Panc1 (cell line): ENCODE measurements around the gene ITPRIP. TPM values are rescaled to one million over a fixed set of nuclear protein-coding genes. Genes with fewer than 3 reads are reported as not detected.

ENCODE experiments used
- ATAC-seq: fragments of 200-7000 bp; cut with Tn5 transposase; 2 replicates; pipeline ENCODE4 v1.9.1; 2020; ENCODE audit warnings: mild to moderate bottlenecking, moderate library complexity
- BruUV-seq: library from RNA; stranded (reverse); fragments of 400-500 nt; replicated peaks from 2 replicates; lab custom pipeline; 2021; lab: Mats Ljungman, UMichigan
- CTCF ChIA-PET: fragments of 300-600 bp; sonication (Branson Sonifier 250); formaldehyde crosslinking; loops from one replicate; lab custom pipeline; 2022; ENCODE audit warnings: antibody characterized with exemption; lab: Charles Lee
- POLR2A ChIA-PET: fragments of 300-600 bp; sonication (Branson Sonifier 250); formaldehyde crosslinking; loops from one replicate; lab custom pipeline; 2022; ENCODE audit warnings: antibody characterized with exemption; lab: Charles Lee
- DNase-seq: peaks from one replicate; pipeline ENCODE4 v3.0.0-alpha.2; 2010; ENCODE audit warnings: low read depth, low spot score
- H3K27ac ChIP-seq: 2 replicates; pipeline ENCODE4 v1.5.1; 2011; ENCODE audit warnings: mild to moderate bottlenecking, low read length, inconsistent platforms
- H3K27me3 ChIP-seq: fragments of 200-500 bp; sonication (Bioruptor generic); 2 replicates; pipeline ENCODE4 v1.6.0; 2014; ENCODE audit warnings: low read length, inconsistent platforms; ENCODE audit not compliant: control insufficient read depth, insufficient read depth
- H3K36me3 ChIP-seq: fragments of 200-500 bp; sonication (Bioruptor generic); 2 replicates; pipeline ENCODE4 v1.5.1; 2014; ENCODE audit warnings: inconsistent platforms, mild to moderate bottlenecking, low read length, moderate library complexity; ENCODE audit not compliant: control insufficient read depth, insufficient read depth
- H3K4me1 ChIP-seq: 2 replicates; pipeline ENCODE4 v1.5.1; 2011; ENCODE audit warnings: inconsistent platforms, mild to moderate bottlenecking, low read length, moderate library complexity; ENCODE audit not compliant: control insufficient read depth, insufficient read depth
- H3K4me3 ChIP-seq, 2 experiments: 2 replicates each; pipeline ENCODE4 v1.5.1; 2011 to 2012; ENCODE audit warnings: low read depth in 2 of 2, low read length in 2 of 2, mild to moderate bottlenecking in 2 of 2, inconsistent platforms in 1 of 2, moderate library complexity in 1 of 2
- H3K9me3 ChIP-seq: fragments of 200-500 bp; sonication (Bioruptor generic); 2 replicates; pipeline ENCODE4 v1.5.1; 2014; ENCODE audit warnings: low read depth, mild to moderate bottlenecking, inconsistent platforms, low read length, moderate library complexity; ENCODE audit not compliant: control insufficient read depth, insufficient read depth
- POLR2AphosphoS5 ChIP-seq: IDR thresholded peaks from 2 replicates; pipeline ENCODE4 v1.6.1; 2012; ENCODE audit warnings: mild to moderate bottlenecking, low read depth, low read length, moderate library complexity
- SIN3A ChIP-seq: IDR thresholded peaks from 2 replicates; pipeline ENCODE4 v1.6.1; 2012; ENCODE audit warnings: low read depth, mild to moderate bottlenecking, low read length, moderate library complexity, borderline replicate concordance; ENCODE audit not compliant: insufficient read depth
- TCF7L2 ChIP-seq: IDR thresholded peaks from 2 replicates; pipeline ENCODE4 v1.6.1; 2011; ENCODE audit warnings: mild to moderate bottlenecking, low read depth, low read length, inconsistent platforms
- in situ Hi-C: cut with HindIII; loops from 2 replicates; pipeline ENCODE4 v1.10.0; 2016; ENCODE audit warnings: low sequenced_read_pairs, low pct_unique_long_range_greater_than_20kb
- intact Hi-C: fragments of 100-400 bp; cut with micrococcal nuclease; formaldehyde crosslinking; loops from one replicate; pipeline ENCODE4 v1.10.0; 2022; ENCODE audit not compliant: unreplicated experiment
- total RNA-seq: library from RNA; stranded (reverse); gene quantifications from one replicate; pipeline ENCODE4 v1.2.1, GENCODE V29; 2021; ENCODE audit not compliant: unreplicated experiment
- TF ChIP-seq, protein P1 (sequence below): fragments of 450-650 bp; IDR thresholded peaks from 2 replicates; pipeline ENCODE4 v1.5.1; 2017; ENCODE audit warnings: mild to moderate bottlenecking
- TF ChIP-seq, protein P2 (sequence below), 2 experiments: IDR thresholded peaks; 2 replicates each; pipeline ENCODE4 v1.6.1; 2011 to 2012; ENCODE audit warnings: low read depth in 2 of 2, control low read depth in 1 of 2, low read length in 1 of 2, mild to moderate bottlenecking in 1 of 2, moderate library complexity in 1 of 2; ENCODE audit not compliant: insufficient read depth in 1 of 2

The ITPRIP gene
- total RNA-seq, 1 experiment from 2014 or later, result 55.0 TPM

DNA sequence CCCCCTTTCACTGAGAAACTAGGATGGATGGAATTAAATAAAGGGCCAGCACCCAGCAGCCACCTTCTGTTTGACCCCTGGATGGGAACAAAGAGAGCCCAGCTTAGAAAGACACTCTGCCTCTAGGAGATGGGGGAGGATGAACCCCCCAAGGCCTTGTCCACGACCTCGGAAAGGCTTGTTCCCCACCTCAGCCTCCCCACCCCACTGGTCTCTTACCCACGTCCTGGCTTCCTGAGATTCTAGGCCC is 9.7 kb downstream of the ITPRIP start:
- CTCF ChIA-PET, result interaction anchor here (0.6 kb wide), 1 partner anchor 960 kb away, joined by 3 read pairs; no protein-coding TSS in a partner anchor
- intact Hi-C loops, result no loop called here
- DNase-seq, result no peak
- no peak for TF ChIP-seq POLR2AphosphoS5
- TF ChIP-seq, protein P1, sequence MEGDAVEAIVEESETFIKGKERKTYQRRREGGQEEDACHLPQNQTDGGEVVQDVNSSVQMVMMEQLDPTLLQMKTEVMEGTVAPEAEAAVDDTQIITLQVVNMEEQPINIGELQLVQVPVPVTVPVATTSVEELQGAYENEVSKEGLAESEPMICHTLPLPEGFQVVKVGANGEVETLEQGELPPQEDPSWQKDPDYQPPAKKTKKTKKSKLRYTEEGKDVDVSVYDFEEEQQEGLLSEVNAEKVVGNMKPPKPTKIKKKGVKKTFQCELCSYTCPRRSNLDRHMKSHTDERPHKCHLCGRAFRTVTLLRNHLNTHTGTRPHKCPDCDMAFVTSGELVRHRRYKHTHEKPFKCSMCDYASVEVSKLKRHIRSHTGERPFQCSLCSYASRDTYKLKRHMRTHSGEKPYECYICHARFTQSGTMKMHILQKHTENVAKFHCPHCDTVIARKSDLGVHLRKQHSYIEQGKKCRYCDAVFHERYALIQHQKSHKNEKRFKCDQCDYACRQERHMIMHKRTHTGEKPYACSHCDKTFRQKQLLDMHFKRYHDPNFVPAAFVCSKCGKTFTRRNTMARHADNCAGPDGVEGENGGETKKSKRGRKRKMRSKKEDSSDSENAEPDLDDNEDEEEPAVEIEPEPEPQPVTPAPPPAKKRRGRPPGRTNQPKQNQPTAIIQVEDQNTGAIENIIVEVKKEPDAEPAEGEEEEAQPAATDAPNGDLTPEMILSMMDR, result no peak
- Histone ChIP-seq H3K4me3 (peak overlapping the region; percentile 12 to 32), H3K9me3 (no peaks in the 10 kb centered on the region), H3K27me3 (no peaks in the 10 kb centered on the region), H3K36me3 (no peaks in the 10 kb centered on the region), H3K27ac (peak overlapping the region; percentile 98), H3K4me1 (peaks cover 96% of the 10 kb centered on the region)
- POLR2A ChIA-PET, result interaction anchor here (0.9 kb wide), 1 partner anchor 36 kb away, joined by 3 read pairs; no protein-coding TSS in a partner anchor
- no TSS peak for BruUV-seq
- in situ Hi-C loops, result no loop called here
- ATAC-seq, result no peak

DNA sequence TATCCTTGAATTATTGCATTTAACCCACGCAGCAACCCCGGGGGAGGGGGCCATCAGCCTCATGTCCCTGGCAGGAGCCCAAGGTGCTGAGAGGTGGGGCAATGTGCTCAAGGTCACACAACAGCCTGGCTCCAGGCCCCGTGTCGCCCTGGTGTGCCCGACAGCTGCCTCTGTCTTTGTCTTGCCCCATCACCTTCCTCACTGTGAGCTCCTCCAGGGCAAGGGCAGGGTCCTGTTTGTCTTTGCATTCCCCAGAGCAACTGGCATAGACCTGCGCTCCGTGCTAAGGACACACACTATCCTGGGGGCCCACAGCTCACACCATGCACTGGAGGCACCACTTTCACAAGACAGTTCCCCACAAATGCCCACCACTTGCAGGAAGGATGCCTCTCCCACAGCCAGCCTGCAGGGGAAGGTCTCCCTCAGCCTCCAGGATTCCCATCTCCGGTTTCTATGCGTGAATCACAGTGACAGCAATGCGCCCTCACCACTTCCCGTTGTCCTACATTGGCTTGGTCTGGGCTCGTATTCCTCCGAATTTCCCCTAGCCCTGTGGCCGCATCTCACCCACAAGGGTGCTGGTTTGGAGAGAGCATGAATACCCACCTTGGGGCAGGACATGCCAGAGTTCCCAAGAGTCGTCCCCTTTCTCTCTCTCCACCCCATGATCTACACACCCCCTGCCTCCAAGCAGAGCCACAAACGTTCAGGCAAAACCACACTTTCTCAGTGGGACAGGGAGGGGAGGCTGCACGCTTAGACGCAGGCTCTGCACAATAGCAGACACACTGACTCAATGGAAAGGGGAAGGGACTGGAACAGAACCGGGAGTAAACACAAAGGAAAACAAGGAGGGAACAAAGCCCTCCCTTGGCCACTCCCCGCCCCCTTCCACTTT is 10.3 kb downstream of the ITPRIP start:
- Histone ChIP-seq H3K27me3 (no peaks in the 10 kb centered on the region), H3K36me3 (no peaks in the 10 kb centered on the region), H3K4me3 (peak overlapping the region; percentile 12 to 32), H3K4me1 (peaks cover 96% of the 10 kb centered on the region), H3K9me3 (no peaks in the 10 kb centered on the region), H3K27ac (peak overlapping the region; percentile 98)
- TF ChIP-seq, protein P2, sequence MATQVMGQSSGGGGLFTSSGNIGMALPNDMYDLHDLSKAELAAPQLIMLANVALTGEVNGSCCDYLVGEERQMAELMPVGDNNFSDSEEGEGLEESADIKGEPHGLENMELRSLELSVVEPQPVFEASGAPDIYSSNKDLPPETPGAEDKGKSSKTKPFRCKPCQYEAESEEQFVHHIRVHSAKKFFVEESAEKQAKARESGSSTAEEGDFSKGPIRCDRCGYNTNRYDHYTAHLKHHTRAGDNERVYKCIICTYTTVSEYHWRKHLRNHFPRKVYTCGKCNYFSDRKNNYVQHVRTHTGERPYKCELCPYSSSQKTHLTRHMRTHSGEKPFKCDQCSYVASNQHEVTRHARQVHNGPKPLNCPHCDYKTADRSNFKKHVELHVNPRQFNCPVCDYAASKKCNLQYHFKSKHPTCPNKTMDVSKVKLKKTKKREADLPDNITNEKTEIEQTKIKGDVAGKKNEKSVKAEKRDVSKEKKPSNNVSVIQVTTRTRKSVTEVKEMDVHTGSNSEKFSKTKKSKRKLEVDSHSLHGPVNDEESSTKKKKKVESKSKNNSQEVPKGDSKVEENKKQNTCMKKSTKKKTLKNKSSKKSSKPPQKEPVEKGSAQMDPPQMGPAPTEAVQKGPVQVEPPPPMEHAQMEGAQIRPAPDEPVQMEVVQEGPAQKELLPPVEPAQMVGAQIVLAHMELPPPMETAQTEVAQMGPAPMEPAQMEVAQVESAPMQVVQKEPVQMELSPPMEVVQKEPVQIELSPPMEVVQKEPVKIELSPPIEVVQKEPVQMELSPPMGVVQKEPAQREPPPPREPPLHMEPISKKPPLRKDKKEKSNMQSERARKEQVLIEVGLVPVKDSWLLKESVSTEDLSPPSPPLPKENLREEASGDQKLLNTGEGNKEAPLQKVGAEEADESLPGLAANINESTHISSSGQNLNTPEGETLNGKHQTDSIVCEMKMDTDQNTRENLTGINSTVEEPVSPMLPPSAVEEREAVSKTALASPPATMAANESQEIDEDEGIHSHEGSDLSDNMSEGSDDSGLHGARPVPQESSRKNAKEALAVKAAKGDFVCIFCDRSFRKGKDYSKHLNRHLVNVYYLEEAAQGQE (IDR thresholded peaks at IDR 0.05; ENCODE audit: insufficient read depth in 1 of 2, low read depth in 2 of 2, low read length in 1 of 2), result no peak
- TF ChIP-seq POLR2AphosphoS5, result no peak
- TF ChIP-seq, protein P1, result no peak
- no peak for TF ChIP-seq TCF7L2
- TF ChIP-seq SIN3A, result no peak
- intact Hi-C loops (no loop called here), in situ Hi-C loops (no loop called here)
- ChIA-PET CTCF (no interaction called here), POLR2A (interaction anchor here (0.9 kb wide), 1 partner anchor 35 kb away, joined by 3 read pairs; no protein-coding TSS in a partner anchor)
- ATAC-seq (peak; percentile 3; the same call in 1 of the 2 replicates), DNase-seq (no peak)
- BruUV-seq, result no TSS peak
